NCI-H2107 (cell line): Measurements from ENCODE around the gene PIEZO2.
"Not testable (repeated sequence)": the region's sequence is repeated elsewhere in the genome, so short reads cannot be mapped to it uniquely, and the experiment has no call there.

Experiments used
- DNase-seq: peaks from one replicate; lab custom pipeline; 2025; lab: John Stamatoyannopoulos, UW

The PIEZO2 gene

GRCh38 chr18:11149441-11150270 lies at the start of gene PIEZO2:
PIEZO2 (minus strand) TSS chr18:11149569; CDS start chr18:11148588, 981 bp downstream.
- DNase-seq, result no peak

GRCh38 chr18:11183637-11184036 lies 34.3 kb upstream of the PIEZO2 start:
- DNase-seq, result no peak

GRCh38 chr18:11181629-11182028 lies 32.3 kb upstream of the PIEZO2 start:
- DNase-seq, result not testable (repeated sequence)

GRCh38 chr18:11179959-11180519 lies 30.7 kb upstream of the PIEZO2 start:
- DNase-seq, result no peak

GRCh38 chr18:11178951-11179549 lies 29.7 kb upstream of the PIEZO2 start:
- DNase-seq, result no peak

- DNase-seq, result no peak
These were observed 28.0 kb upstream of the PIEZO2 start for GRCh38 chr18:11177382-11177781.

- no peak for DNase-seq
These were observed 27.1 kb upstream of the PIEZO2 start for GRCh38 chr18:11176481-11176881.

- DNase-seq, result no peak
These were observed 26.1 kb upstream of the PIEZO2 start for GRCh38 chr18:11175266-11175979.

GRCh38 chr18:11174179-11174578 lies 24.8 kb upstream of the PIEZO2 start:
- not testable (repeated sequence) for DNase-seq

GRCh38 chr18:11167778-11168177 lies 18.4 kb upstream of the PIEZO2 start:
- DNase-seq, result no peak

- no peak for DNase-seq
These were observed 16.6 kb upstream of the PIEZO2 start for GRCh38 chr18:11165952-11166351.

GRCh38 chr18:11165138-11165537 lies 15.8 kb upstream of the PIEZO2 start:
- no peak for DNase-seq

- no peak for DNase-seq
These were observed 14.3 kb upstream of the PIEZO2 start for GRCh38 chr18:11163665-11164064.

GRCh38 chr18:11162889-11163288 lies 13.5 kb upstream of the PIEZO2 start:
- DNase-seq, result no peak

GRCh38 chr18:11162462-11162861 lies 13.1 kb upstream of the PIEZO2 start:
- no peak for DNase-seq

- DNase-seq, result no peak
These were observed 10.9 kb upstream of the PIEZO2 start for GRCh38 chr18:11160313-11160712.

GRCh38 chr18:11159844-11160243 lies 10.5 kb upstream of the PIEZO2 start:
- DNase-seq, result no peak

GRCh38 chr18:11156978-11157377 lies 7.6 kb upstream of the PIEZO2 start:
- DNase-seq, result no peak

GRCh38 chr18:11155034-11155759 lies 5.8 kb upstream of the PIEZO2 start:
- no peak for DNase-seq

GRCh38 chr18:11154368-11154989 lies 5.1 kb upstream of the PIEZO2 start:
- no peak for DNase-seq

GRCh38 chr18:11153097-11153496 lies 3.7 kb upstream of the PIEZO2 start:
- no peak for DNase-seq

GRCh38 chr18:11150271-11150615 lies 874 bp upstream of the PIEZO2 start:
- DNase-seq, result no peak
